Gastrocnemius medialis (tissue), 4 donors: ENCODE data around the gene GPR12. TPM values are rescaled to one million over a fixed set of nuclear protein-coding genes. Genes with fewer than 3 reads are reported as not detected.

Experiments
- ATAC-seq, 2 donors: fragments of 150-250 bp; one replicate each; pipeline ENCODE4 v1.9.1; 2016
- DNase-seq, 2 donors: peaks; one replicate each; pipeline ENCODE4 v3.0.0-alpha.2; 2019
- H3K27ac ChIP-seq, 4 donors: fragments of 200-600 bp; sonication (generic); 1 replicate in 1 of 4; 2 replicates in 3 of 4; pipeline ENCODE4 v1.5.1; 2016 to 2018; ENCODE audit warnings: mild to moderate bottlenecking in 2 of 4, moderate library complexity in 1 of 4
- H3K27me3 ChIP-seq, 3 donors: fragments of 200-600 bp; sonication (generic) in 2 of 3; 1 replicate in 1 of 3; 2 replicates in 2 of 3; pipeline versions ENCODE4 v1.5.1 to v1.6.0; 2016 to 2019; ENCODE audit warnings: mild to moderate bottlenecking in 1 of 3, moderate library complexity in 1 of 3
- H3K36me3 ChIP-seq, 2 donors: fragments of 200-600 bp; sonication (generic) in 1 of 2; one replicate each; pipeline ENCODE4 v1.5.1; 2017 to 2018
- H3K4me1 ChIP-seq, 2 donors: fragments of 200-600 bp; sonication (generic) in 1 of 2; one replicate each; pipeline ENCODE4 v1.5.1; 2016 to 2017; ENCODE audit warnings: mild to moderate bottlenecking in 2 of 2
- H3K4me3 ChIP-seq, 4 donors: fragments of 200-600 bp; sonication (generic) in 3 of 4; 1 replicate in 1 of 4; 2 replicates in 3 of 4; pipeline ENCODE4 v1.5.1; 2016 to 2019; ENCODE audit warnings: mild to moderate bottlenecking in 2 of 4
- H3K9me3 ChIP-seq, 3 donors: fragments of 200-600 bp; sonication (generic) in 2 of 3; 1 replicate in 1 of 3; 2 replicates in 2 of 3; pipeline ENCODE4 v1.5.1; 2016 to 2019
- POLR2A ChIP-seq, 2 donors: fragments of 450-650 bp; IDR thresholded peaks; one replicate each; pipeline ENCODE4 v1.6.1; 2017; ENCODE audit warnings: antibody characterized with exemption in 2 of 2, mild to moderate bottlenecking in 2 of 2, moderate library complexity in 2 of 2
- in situ Hi-C, 4 donors: fragments of 200-750 bp; cut with MboI; loops; one replicate each; pipeline versions ENCODE4 v1.15.0 to v1.8.0; 2017; ENCODE audit warnings: low sequenced_read_pairs in 4 of 4
- intact Hi-C: fragments of 100-400 bp; cut with DNase I; formaldehyde crosslinking; loops from one replicate; pipeline ENCODE4 v1.15.1; 2023; ENCODE audit warnings: low total_unique reads
- total RNA-seq, 4 donors: library from RNA; depleted of rRNA; stranded (reverse); fragments of >200 nt; gene quantifications; one replicate each; pipeline versions ENCODE4 v1.1.0 to v1.2.3, GENCODE V29; 2016
- TF ChIP-seq, protein P1 (sequence below), 5 experiments: fragments of 450-650 bp in 3 of 5; fragments of 200-600 bp in 2 of 5; sonication (generic) in 2 of 5; IDR thresholded peaks in 4 of 5; conservative IDR thresholded peaks in 1 of 5; 1 replicate in 4 of 5; 2 replicates in 1 of 5; pipeline ENCODE4 v1.5.1; 2016 to 2019; ENCODE audit warnings: antibody characterized with exemption in 5 of 5, mild to moderate bottlenecking in 3 of 5, moderate library complexity in 3 of 5

Gene GPR12, protein sequence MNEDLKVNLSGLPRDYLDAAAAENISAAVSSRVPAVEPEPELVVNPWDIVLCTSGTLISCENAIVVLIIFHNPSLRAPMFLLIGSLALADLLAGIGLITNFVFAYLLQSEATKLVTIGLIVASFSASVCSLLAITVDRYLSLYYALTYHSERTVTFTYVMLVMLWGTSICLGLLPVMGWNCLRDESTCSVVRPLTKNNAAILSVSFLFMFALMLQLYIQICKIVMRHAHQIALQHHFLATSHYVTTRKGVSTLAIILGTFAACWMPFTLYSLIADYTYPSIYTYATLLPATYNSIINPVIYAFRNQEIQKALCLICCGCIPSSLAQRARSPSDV
- total RNA-seq: not detected

- Histone ChIP-seq H3K27me3 (peaks cover 34 to 44% (median 36%) of the 10 kb centered on the region in 3 donors), H3K4me1 (peaks cover 0 to 9% of the 10 kb centered on the region in 2 donors), H3K36me3 (no peaks in the 10 kb centered on the region), H3K9me3 (no peaks in the 10 kb centered on the region), H3K4me3 (peak within 1 kb of the TSS; percentile 39 to 48 (median 45)), H3K27ac (no peak within 1 kb of the TSS)
- ATAC-seq (no peak), DNase-seq (no peak)
- intact Hi-C loops (no loop called here), in situ Hi-C loops (no loop called here)
- no peak for TF ChIP-seq POLR2A (IDR thresholded peaks at IDR 0.05)
- TF ChIP-seq, protein P1, sequence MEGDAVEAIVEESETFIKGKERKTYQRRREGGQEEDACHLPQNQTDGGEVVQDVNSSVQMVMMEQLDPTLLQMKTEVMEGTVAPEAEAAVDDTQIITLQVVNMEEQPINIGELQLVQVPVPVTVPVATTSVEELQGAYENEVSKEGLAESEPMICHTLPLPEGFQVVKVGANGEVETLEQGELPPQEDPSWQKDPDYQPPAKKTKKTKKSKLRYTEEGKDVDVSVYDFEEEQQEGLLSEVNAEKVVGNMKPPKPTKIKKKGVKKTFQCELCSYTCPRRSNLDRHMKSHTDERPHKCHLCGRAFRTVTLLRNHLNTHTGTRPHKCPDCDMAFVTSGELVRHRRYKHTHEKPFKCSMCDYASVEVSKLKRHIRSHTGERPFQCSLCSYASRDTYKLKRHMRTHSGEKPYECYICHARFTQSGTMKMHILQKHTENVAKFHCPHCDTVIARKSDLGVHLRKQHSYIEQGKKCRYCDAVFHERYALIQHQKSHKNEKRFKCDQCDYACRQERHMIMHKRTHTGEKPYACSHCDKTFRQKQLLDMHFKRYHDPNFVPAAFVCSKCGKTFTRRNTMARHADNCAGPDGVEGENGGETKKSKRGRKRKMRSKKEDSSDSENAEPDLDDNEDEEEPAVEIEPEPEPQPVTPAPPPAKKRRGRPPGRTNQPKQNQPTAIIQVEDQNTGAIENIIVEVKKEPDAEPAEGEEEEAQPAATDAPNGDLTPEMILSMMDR (IDR thresholded peaks at IDR 0.05 in 4 of 5, conservative IDR thresholded peaks at IDR 0.05 in 1 of 5): no peak
Observed at GRCh38 chr13:26759907-26760831, at the start of gene GPR12. Gene GPR12, minus strand, starts transcription at chr13:26760786. Its CDS starts 959 bp downstream, at chr13:26759827.

DNA sequence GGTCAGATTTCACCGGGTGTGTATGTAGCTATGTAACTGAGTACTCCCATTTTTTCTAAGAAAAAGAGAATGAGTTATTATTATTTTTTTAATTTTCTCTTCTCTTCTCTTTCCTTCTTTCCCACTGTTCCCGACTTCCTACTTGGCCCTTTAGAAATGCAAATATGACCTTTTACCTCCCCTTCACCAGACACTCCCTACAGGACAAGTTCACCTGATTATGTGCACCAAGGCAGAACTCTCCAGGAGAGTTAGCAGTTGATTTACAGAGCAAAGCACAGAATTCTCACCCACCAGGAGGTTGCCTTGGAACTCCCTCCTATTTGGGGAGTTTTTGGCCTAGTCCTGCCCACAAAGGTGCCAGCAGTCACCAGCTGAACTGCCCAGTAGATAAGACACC, 49.5 kb upstream of the GPR12 start:
- H3K9me3 ChIP-seq: no peaks in the 10 kb centered on the region
- H3K27ac ChIP-seq: no peak overlapping the region
- no peaks in the 10 kb centered on the region for H3K4me1 ChIP-seq
- no peak overlapping the region for H3K4me3 ChIP-seq
- in situ Hi-C loops: no loop called here
- no peaks in the 10 kb centered on the region for H3K36me3 ChIP-seq
- intact Hi-C loops: no loop called here
- ATAC-seq (no peak), DNase-seq (no peak)
- H3K27me3 ChIP-seq: no peaks in the 10 kb centered on the region
- TF ChIP-seq, protein P1 (IDR thresholded peaks at IDR 0.05 in 4 of 5, conservative IDR thresholded peaks at IDR 0.05 in 1 of 5): no peak
- TF ChIP-seq POLR2A (IDR thresholded peaks at IDR 0.05): no peak

DNA sequence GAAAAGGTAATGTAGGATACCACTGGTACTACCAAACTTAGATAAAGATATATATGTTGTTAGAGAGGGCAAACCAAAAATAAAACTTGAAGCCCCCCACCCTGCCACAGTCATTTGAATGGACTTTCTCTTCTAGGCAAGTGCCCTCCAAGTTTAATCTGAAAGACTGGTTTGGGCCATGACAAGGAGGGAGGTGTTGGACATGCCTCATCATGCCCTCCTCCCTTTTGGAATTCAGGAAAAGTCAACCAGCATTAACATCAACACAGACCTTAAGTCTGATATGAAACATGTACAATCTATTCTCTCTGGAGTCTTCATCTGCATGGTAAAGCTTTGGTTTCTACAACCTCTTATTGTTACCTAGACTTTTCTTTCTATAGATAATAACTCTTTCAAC, 46.3 kb upstream of the GPR12 start:
- no peak for TF ChIP-seq POLR2A (IDR thresholded peaks at IDR 0.05)
- TF ChIP-seq, protein P1 (IDR thresholded peaks at IDR 0.05 in 4 of 5, conservative IDR thresholded peaks at IDR 0.05 in 1 of 5): no peak
- Histone ChIP-seq H3K9me3 (no peaks in the 10 kb centered on the region), H3K36me3 (no peaks in the 10 kb centered on the region), H3K4me3 (no peak overlapping the region), H3K4me1 (no peaks in the 10 kb centered on the region), H3K27me3 (no peaks in the 10 kb centered on the region), H3K27ac (no peak overlapping the region)
- in situ Hi-C loops (no loop called here), intact Hi-C loops (no loop called here)
- ATAC-seq: no peak
- no peak for DNase-seq

DNA sequence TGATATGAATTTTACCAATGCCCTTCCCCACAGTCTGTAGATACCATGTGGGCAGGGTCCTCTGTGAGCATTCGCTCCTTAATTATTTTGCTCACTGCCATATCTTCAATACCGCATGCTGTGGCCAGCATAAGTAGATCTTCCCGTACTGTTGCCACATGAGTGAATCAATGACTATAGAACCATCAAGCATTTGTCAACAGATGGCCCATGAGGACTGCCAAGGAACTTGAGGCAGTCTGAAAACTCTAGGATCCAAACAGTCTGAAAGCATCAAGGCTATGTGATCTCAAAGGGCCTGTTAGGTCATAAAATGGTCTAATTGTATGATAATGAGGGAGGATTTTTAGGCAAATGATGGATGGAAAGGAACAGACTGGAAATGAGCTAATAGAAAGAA, 27.4 kb upstream of the GPR12 start:
- no peaks in the 10 kb centered on the region for H3K4me1 ChIP-seq
- H3K4me3 ChIP-seq: no peak overlapping the region
- H3K9me3 ChIP-seq: no peaks in the 10 kb centered on the region
- DNase-seq (no peak), ATAC-seq (no peak)
- H3K27ac ChIP-seq: no peak overlapping the region
- intact Hi-C loops (no loop called here), in situ Hi-C loops (no loop called here)
- H3K36me3 ChIP-seq: no peaks in the 10 kb centered on the region
- peaks cover 0 to 3% (median 0%) of the 10 kb centered on the region in 3 donors for H3K27me3 ChIP-seq
- TF ChIP-seq, protein P1 (IDR thresholded peaks at IDR 0.05 in 4 of 5, conservative IDR thresholded peaks at IDR 0.05 in 1 of 5): no peak
- TF ChIP-seq POLR2A (IDR thresholded peaks at IDR 0.05): no peak
